GM18858 (cell line): ENCODE data around the gene METTL25B.

Source experiments
- ATAC-seq: cut with Tn5 transposase; IDR thresholded peaks from one replicate; pipeline ENCODE4 v1.9.1; 2021; ENCODE audit not compliant: unreplicated experiment

METTL25B gene

DNA sequence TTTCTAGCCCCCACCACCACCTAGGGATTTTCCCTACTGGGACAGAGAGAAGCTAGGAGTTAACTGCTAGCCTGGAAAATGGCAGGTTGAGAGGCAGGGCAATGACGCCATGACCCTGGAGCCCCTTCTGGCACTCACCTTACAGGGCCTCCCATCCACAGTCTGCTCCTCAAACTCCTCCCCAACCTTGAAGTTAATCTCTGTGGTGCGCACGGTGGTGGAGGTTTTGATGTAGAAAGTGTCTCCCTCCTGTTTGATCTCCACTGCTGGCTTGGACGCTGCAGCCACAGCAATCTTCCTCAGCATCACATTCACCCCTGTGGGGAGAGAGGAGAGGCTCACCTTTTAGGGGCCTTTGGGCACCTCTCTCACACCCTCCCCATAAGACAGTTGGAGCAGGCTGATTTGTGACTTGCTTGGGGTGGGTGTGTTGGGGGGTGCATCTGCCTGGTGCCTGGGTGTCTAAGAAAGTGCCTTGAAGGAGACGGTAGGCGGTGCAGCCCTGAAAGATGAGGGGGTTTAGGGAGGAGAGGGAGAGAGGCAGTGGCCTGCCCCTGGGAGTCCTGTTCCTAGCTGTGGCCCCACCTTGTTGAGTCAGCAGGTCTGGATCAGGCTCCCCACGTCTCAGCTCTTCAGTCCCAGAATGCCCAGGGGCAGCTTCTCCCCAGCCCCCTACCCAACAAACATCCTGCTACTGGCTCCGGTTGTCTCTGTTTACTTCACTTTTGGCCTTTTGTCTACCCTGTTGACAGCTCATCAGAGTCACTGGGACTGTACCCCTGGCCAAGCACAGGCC lies 27.3 kb upstream of the METTL25B start:
- ATAC-seq = no peak

GRCh38 chr1:156703336-156703735 lies 24.9 kb upstream of the METTL25B start:
- ATAC-seq = no peak

- ATAC-seq = no peak
Measured at GRCh38 chr1:156703741-156704140, 24.5 kb upstream of the METTL25B start.

DNA sequence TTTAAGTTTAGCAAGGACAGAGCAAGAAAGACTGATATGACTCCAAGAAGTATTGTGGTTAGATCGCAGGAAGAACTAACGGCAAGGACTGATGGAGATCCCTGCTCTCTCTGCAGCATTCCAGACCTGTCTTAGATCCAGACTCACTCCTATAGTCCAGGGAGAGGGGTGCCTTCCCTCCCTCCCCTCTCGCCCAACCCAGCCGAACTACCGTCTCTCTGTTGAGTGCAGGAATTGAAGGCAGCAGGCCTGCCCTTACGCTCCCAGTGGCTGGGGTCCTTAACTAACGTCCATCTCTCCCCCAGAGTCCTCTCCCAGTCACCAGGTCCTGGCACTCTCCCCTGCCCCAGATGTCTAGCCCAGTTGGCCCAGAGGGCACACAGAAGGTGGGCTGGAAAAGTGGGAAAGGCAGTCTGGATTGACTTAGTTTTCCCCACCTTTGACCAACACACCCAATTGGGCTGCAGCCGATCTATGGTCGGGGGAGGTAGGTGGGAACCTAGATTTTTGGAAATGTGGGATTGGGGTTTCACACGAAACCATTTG lies 24.0 kb upstream of the METTL25B start:
- ATAC-seq = no peak

GRCh38 chr1:156704930-156705320 lies 23.3 kb upstream of the METTL25B start:
- ATAC-seq = no peak

DNA sequence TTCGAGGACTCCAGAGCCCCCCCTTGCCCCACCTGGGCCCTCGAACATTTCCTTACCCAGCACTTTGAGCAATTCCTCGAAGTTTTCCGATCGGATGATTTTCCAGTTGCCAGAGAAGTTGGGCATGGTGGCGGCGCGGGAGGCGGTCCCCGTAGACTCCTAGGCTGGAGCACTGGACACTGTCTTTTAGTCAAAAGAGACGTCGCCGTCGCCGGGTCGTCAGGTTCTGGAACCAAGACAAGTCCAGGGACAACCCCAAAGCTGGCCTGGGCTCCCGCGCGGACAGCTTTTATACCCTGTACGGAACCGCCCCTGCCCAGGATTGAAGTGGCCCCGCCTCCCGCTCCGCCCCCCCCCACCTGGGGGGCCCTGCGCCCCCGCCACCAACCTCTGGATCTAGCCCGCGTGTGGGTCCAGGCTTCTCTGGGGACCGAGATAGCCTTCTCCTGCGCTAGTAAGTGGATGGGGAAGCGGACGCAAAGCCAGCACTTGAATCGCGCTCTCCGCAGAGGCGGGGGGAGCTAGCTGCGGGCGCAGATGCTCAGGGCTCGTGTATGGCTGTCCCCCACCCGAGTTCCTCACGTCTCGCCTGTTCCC lies 22.9 kb upstream of the METTL25B start, which contains the start of gene CRABP2:
Gene CRABP2, minus strand, starts transcription at position 263 of the 597 bp plus-strand sequence. Its CDS starts 137 bp downstream, at position 126.
- ATAC-seq = no peak

DNA sequence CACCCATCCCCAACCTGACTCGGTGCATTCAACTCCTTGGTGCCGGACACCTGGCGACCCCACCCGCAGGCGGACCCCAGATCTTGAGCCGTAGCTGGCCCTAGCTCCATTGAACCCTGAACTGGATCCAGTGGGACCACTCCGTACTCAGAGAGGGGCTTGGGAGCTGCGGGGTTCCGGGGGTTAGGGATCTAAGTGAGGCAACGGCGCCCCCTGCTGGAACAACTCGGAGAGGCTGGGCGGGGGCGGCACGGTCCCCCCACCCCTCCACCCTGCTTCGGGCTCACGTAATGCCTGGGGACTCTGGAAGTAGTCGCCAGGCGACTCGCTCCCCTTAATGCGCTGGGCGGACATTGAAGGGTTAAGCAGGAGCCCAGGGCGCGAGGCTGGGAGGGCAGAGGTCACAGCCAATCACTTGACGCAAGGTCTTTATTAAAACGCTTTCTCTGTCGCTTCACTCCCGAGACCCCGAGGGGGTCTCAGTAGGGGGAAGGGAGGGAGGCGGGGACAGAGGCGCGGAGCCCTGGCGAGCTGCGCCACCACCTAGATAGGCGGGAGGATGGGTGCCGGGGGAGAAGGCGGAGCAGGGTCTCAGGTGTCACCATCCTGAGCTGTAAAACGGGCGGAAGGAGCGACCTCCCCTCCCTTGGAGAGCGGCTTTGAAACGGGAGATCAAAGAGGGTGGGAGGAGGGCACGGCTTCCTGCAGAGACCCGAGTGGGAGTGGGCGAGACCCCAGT lies 22.2 kb upstream of the METTL25B start:
- no peak for ATAC-seq

DNA sequence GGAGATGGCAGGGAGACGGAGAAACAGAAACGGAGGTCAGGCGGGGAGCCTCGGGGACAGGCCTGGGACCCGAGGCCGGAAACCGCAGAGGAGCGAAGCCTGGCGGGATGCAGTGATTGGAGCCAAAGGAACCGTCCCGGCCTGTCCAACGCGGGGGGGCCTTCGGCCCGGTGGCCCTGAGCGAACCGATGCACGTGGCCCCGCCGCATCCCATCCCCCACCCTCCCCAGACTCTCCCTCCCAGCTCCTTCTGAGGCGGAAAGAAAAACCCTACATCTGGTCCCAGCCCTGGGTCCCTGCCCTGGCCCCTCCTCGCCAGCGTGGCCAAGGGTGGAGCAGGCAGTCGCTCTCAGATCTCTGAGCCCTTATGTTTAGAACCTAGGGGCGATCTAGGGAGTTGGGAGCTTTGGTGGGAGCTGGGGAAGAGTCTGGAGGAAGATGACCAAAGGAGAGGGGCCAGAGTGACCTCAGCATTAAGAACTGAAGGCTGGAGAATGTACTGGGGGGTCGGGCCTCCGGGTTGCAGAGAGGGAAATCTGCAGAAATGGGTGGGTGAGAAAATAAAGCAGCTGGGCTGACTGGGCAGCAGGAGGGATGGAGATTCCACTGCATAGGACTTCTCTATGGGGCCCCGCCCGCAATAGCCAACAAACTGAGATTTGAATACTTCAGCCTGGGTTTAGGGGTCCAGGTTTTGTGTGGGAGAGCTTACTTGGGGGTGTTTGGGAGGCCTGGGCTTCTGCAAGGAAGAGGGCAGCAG lies 21.4 kb upstream of the METTL25B start:
- no peak for ATAC-seq

GRCh38 chr1:156707417-156708217 lies 20.7 kb upstream of the METTL25B start:
- ATAC-seq = no peak

DNA sequence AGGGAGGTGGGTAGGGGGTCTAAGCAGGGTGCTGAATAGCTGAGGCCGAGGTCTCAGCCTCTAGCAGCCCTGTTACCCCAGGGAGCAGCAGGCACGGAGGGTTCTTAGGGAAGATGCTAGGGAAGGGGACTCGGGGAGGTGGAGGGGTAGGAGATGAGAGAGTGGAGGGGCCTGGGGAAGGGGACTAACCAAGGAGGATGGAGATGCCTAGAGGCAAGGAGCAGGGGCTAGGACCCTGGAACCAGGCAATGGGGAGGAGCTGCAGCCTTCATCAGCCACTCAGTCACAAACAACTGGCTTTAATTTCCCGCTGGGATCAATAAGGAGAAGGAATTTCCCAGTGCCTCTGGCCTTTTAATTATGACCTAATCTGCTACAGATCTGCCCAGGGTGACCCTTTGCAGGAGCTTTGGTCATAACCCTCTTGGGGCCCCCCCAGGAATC lies 20.0 kb upstream of the METTL25B start:
- no peak for ATAC-seq

- no peak for ATAC-seq
Measured at GRCh38 chr1:156709031-156709430, 19.2 kb upstream of the METTL25B start.

GRCh38 chr1:156709757-156710489 lies 18.3 kb upstream of the METTL25B start:
- ATAC-seq = no peak

DNA sequence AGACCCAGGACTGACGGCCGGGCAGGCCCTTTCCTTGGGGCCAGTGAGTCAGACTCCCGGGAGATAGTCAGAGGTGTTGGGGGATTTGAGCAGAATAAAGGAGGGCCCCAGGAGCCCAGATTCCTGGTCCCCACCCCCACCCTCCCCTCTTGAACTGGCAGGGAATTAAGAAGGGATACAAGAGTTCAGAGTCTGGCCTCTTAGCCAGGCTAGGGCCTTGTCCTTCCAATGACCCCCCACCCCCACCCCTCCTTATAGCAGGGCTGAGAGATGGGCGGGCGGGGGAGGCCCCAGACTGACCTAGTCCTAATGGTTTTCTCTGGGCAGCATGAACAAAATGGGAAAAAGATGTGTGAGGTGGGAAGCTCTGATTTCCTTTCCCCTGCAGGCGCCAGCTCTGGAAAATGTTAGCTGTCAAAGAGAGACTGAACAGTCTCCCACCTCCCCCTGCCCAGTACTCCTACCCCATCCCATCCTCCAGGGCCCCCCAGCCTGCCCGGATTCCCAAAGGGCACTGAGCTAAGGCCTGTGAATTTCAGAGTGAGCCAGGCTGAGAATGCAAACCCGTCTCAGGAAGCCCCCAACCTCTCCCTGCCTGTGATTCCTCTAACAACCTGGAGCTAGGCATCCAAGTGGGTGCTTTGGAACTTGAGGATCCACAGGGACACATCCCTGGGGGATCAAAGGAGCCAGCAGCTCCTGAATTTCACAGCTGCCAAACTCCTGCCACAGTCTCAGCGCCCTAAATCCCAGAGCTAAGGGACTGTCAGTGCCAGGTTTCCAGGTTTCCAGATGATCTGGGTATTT lies 17.1 kb upstream of the METTL25B start:
- no peak for ATAC-seq

- no peak for ATAC-seq
Measured at GRCh38 chr1:156712626-156713025, 15.6 kb upstream of the METTL25B start.

DNA sequence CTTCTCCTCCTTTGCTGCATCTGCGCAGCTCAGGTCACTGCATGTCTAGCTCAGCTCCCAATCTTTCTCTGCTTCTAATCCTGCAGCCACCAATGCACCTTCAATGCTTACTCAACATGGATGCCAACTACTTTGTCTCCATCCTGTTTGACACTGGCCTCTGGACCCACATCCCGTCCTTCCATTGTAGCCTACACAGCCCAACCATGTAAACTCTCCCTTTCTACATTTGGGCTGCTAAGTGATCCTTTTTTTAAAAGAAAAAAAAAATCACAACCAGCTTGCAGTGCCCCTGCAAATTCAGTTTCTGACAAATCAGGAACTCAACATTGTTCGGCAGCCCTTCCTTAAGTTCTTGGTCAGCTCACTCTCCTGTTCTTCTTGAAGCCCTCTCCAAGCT lies 13.4 kb upstream of the METTL25B start:
- ATAC-seq = no peak

- no peak for ATAC-seq
Measured at GRCh38 chr1:156717351-156717750, 10.9 kb upstream of the METTL25B start.

DNA sequence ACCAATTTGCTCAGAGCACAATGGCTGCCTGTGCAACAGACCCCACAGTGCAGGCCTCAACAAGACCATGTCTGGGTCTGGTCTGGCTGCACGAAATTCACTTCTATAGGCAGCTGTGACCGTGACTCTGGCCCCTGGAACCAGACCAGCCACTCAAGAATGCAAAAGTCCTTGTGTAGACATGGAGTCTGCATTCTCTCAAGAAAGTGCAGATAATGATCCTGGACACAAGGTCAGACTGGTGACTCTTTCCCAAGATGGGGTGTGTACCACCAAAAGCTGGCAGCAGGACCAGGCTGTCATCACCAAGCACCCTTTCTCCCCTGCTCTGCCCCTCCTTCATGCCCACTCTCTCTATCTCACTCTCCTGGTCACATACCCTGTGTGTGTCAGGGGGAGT lies 7.1 kb upstream of the METTL25B start:
- ATAC-seq = no peak

- no peak for ATAC-seq
Measured at GRCh38 chr1:156721535-156721934, 6.7 kb upstream of the METTL25B start.
